Liver (tissue), 9 donors: ENCODE results near the gene GNAO1. TPM values are rescaled to one million over a fixed set of nuclear protein-coding genes. Genes with fewer than 3 reads are reported as not detected.
A peak's percentile ranks its signal among the peaks of the same experiment; 100 is the strongest.

Experiments
- DNase-seq: peaks from one replicate; pipeline ENCODE4 v3.0.0-alpha.2; 2017; ENCODE audit warnings: low spot score
- H3K27ac ChIP-seq, 2 donors: one replicate each; pipeline ENCODE4 v1.7.0; 2013; ENCODE audit warnings: inconsistent platforms in 2 of 2, low read length in 2 of 2, control low read depth in 1 of 2, low read depth in 1 of 2, mild to moderate bottlenecking in 1 of 2
- H3K27me3 ChIP-seq, 4 donors: one replicate each; pipeline versions ENCODE4 v1.6.1 to v1.7.0; 2013; ENCODE audit warnings: low read length in 3 of 4, inconsistent platforms in 1 of 4, mild to moderate bottlenecking in 1 of 4, moderate library complexity in 1 of 4; ENCODE audit not compliant: control insufficient read depth in 4 of 4, insufficient read depth in 4 of 4
- H3K36me3 ChIP-seq, 4 donors: one replicate each; pipeline versions ENCODE4 v1.6.1 to v1.7.0; 2013; ENCODE audit warnings: low read length in 3 of 4, mild to moderate bottlenecking in 3 of 4, low read depth in 1 of 4, moderate library complexity in 1 of 4; ENCODE audit not compliant: control insufficient read depth in 4 of 4, insufficient read depth in 3 of 4
- H3K4me1 ChIP-seq, 4 donors: one replicate each; pipeline versions ENCODE4 v1.6.1 to v1.7.0; 2013; ENCODE audit warnings: low read length in 3 of 4, mild to moderate bottlenecking in 3 of 4, moderate library complexity in 1 of 4; ENCODE audit not compliant: control insufficient read depth in 4 of 4, insufficient read depth in 4 of 4
- H3K4me3 ChIP-seq, 3 donors: one replicate each; pipeline versions ENCODE4 v1.6.1 to v1.7.0; 2013; ENCODE audit warnings: low read length in 3 of 3, control low read depth in 1 of 3, low read depth in 1 of 3, mild to moderate bottlenecking in 1 of 3
- H3K9ac ChIP-seq, 2 donors: one replicate each; pipeline ENCODE4 v1.7.0; 2013; ENCODE audit warnings: low read length in 2 of 2, mild to moderate bottlenecking in 2 of 2, moderate library complexity in 2 of 2, control low read depth in 1 of 2, low read depth in 1 of 2
- H3K9me3 ChIP-seq, 4 donors: one replicate each; pipeline versions ENCODE4 v1.6.1 to v1.7.0; 2013; ENCODE audit warnings: low read length in 3 of 4; ENCODE audit not compliant: control insufficient read depth in 4 of 4
- GABPA ChIP-seq, 2 donors: IDR thresholded peaks in 1 of 2; conservative IDR thresholded peaks in 1 of 2; 2 replicates each; pipeline ENCODE4 v1.6.1; 2016; ENCODE audit warnings: antibody characterized with exemption in 2 of 2, mild to moderate bottlenecking in 1 of 2, moderate library complexity in 1 of 2
- HNF4A ChIP-seq, 2 donors: conservative IDR thresholded peaks; 2 replicates each; pipeline ENCODE4 v1.6.1; 2016; ENCODE audit warnings: antibody characterized with exemption in 2 of 2, mild to moderate bottlenecking in 2 of 2
- HNF4G ChIP-seq: IDR thresholded peaks from 2 replicates; pipeline ENCODE4 v1.6.1; 2016; ENCODE audit warnings: antibody characterized with exemption
- NR2F2 ChIP-seq: IDR thresholded peaks from 2 replicates; pipeline ENCODE4 v1.6.1; 2016; ENCODE audit warnings: antibody characterized with exemption
- REST ChIP-seq: IDR thresholded peaks from 2 replicates; pipeline ENCODE4 v1.6.1; 2016; ENCODE audit warnings: antibody characterized with exemption, mild to moderate bottlenecking
- SP1 ChIP-seq: IDR thresholded peaks from 2 replicates; pipeline ENCODE4 v1.6.1; 2018; ENCODE audit warnings: antibody characterized with exemption, mild to moderate bottlenecking
- TAF1 ChIP-seq: conservative IDR thresholded peaks from 2 replicates; pipeline ENCODE4 v1.6.1; 2016; ENCODE audit warnings: antibody characterized with exemption, mild to moderate bottlenecking
- YY1 ChIP-seq: IDR thresholded peaks from 2 replicates; pipeline ENCODE4 v1.6.1; 2016; ENCODE audit warnings: antibody characterized with exemption, mild to moderate bottlenecking
- ZBTB33 ChIP-seq: IDR thresholded peaks from 2 replicates; pipeline ENCODE4 v1.6.1; 2016; ENCODE audit warnings: antibody characterized with exemption
- WGBS: extraction: QIAGEN DNeasy Blood & Tissue Kit; methylation state at CpG from one replicate; pipeline ENCODE4 v1.1.7; 2013; 5-methylcytosine and 5-hydroxymethylcytosine counted together
- polyA plus RNA-seq, 2 donors: library from polyadenylated mRNA; stranded (reverse) in 1 of 2; unstranded in 1 of 2; fragments of 200-250 nt in 1 of 2; fragments of >200 nt in 1 of 2; fragmentation: Nextera tagmentation in 1 of 2; extraction: Ambion mirVana in 1 of 2; gene quantifications; one replicate each; pipeline versions ENCODE4 v1.2.1 to v1.2.3, GENCODE V29; 2013 to 2015
- total RNA-seq, 2 donors: library from RNA; depleted of rRNA; stranded (reverse); fragments of >200 nt; gene quantifications; one replicate each; pipeline ENCODE4 v1.2.3, GENCODE V29; 2014
- donor health status: healthy.
- donor health status: healthy.
- donor health status: healthy.
- donor health status: healthy.
- donor health status: healthy.

Gene GNAO1
- total and polyA plus RNA-seq, 4 donors: 0.61 to 15.1 (median 7.0) TPM

- TF ChIP-seq REST: no peak
- no peak for TF ChIP-seq NR2F2
- no peak for TF ChIP-seq YY1
Observed at GRCh38 chr16:56206951-56207350, 15.7 kb downstream of the GNAO1 start (continued).

- no peaks in the 10 kb centered on the region for H3K27me3 ChIP-seq
- WGBS: 85% methylated on average over 2 of the region's 2 CpGs
- TF ChIP-seq HNF4G (no peak), YY1 (no peak), NR2F2 (no peak), ZBTB33 (no peak), HNF4A (conservative IDR thresholded peaks at IDR 0.05) (no peak), TAF1 (no peak), SP1 (no peak), GABPA (IDR thresholded peaks at IDR 0.05 in 1 of 2, conservative IDR thresholded peaks at IDR 0.05 in 1 of 2) (no peak)
Observed at GRCh38 chr16:56207421-56207820, 16.1 kb downstream of the GNAO1 start.

GRCh38 chr16:56211435-56211981 lies 20.2 kb downstream of the GNAO1 start:
- TF ChIP-seq ZBTB33 (no peak), NR2F2 (peak; percentile 63)
- WGBS: 67% methylated on average over 7 of the region's 7 CpGs
- Histone ChIP-seq H3K4me1 (peaks cover 0 to 12% (median 8%) of the 10 kb centered on the region in 4 donors), H3K36me3 (no peaks in the 10 kb centered on the region), H3K4me3 (no peak overlapping the region), H3K9ac (no peak overlapping the region), H3K9me3 (no peaks in the 10 kb centered on the region), H3K27me3 (no peaks in the 10 kb centered on the region), H3K27ac (peak overlapping the region in 1 of 2 donors; percentile 17)
- DNase-seq: no peak

More at GRCh38 chr16:56207421-56207820, 16.1 kb downstream of the GNAO1 start:
- Histone ChIP-seq H3K9ac (no peak overlapping the region), H3K9me3 (no peaks in the 10 kb centered on the region), H3K4me3 (no peak overlapping the region), H3K36me3 (no peaks in the 10 kb centered on the region), H3K27ac (no peak overlapping the region), H3K4me1 (peaks cover 6 to 19% (median 13%) of the 10 kb centered on the region in 4 donors)
- no peak for DNase-seq
